Loucy (cell line): ENCODE measurements around the gene NUP85.

Experiments
- EZH2phosphoT487 ChIP-seq: fragments of 200-600 bp; IDR thresholded peaks from 2 replicates; pipeline ENCODE4 v1.6.1; 2018; ENCODE audit warnings: antibody characterized with exemption, mild to moderate bottlenecking, moderate library complexity, borderline replicate concordance
- TF ChIP-seq, protein P1 (sequence below): fragments of 200-600 bp; sonication (generic); conservative IDR thresholded peaks from 2 replicates; pipeline ENCODE4 v1.5.1; 2014; ENCODE audit warnings: mild to moderate bottlenecking, antibody characterized with exemption, low read length

DNA sequence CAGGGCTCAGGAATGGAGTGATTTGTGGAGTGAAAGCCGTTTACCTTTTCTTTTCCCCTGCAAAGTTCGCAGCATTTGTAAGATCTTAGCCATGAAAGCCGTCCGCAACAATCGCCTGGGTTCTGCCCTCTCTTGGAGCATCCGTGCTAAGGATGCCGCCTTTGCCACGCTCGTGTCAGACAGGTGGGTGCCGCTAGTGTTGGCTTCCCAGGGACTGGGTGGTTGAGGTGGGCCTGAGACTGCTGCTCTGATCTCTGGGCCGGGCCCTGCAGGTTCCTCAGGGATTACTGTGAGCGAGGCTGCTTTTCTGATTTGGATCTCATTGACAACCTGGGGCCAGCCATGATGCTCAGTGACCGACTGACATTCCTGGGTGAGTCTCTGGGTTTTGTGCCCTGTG is 27.3 kb downstream of the NUP85 start:
- TF ChIP-seq, protein P1, sequence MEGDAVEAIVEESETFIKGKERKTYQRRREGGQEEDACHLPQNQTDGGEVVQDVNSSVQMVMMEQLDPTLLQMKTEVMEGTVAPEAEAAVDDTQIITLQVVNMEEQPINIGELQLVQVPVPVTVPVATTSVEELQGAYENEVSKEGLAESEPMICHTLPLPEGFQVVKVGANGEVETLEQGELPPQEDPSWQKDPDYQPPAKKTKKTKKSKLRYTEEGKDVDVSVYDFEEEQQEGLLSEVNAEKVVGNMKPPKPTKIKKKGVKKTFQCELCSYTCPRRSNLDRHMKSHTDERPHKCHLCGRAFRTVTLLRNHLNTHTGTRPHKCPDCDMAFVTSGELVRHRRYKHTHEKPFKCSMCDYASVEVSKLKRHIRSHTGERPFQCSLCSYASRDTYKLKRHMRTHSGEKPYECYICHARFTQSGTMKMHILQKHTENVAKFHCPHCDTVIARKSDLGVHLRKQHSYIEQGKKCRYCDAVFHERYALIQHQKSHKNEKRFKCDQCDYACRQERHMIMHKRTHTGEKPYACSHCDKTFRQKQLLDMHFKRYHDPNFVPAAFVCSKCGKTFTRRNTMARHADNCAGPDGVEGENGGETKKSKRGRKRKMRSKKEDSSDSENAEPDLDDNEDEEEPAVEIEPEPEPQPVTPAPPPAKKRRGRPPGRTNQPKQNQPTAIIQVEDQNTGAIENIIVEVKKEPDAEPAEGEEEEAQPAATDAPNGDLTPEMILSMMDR = no peak
- no peak for TF ChIP-seq EZH2phosphoT487
